Measurements from ENCODE around the gene SEMA4D.

The SEMA4D gene

GRCh38 chr9:89488131-89488530 lies 9.8 kb downstream of the SEMA4D start:
- TF ChIP-seq TCF12 (IDR thresholded peaks at IDR 0.05; ENCODE audit: low read depth) = no peak
- TF ChIP-seq EGR1 (IDR thresholded peaks at IDR 0.05) = no peak
- TF ChIP-seq TAF1 (IDR thresholded peaks at IDR 0.05; ENCODE audit: low read depth) = no peak
- TF ChIP-seq FOXM1 (IDR thresholded peaks at IDR 0.05; ENCODE audit: borderline replicate concordance, low read depth) = no peak
- TF ChIP-seq TEAD4 (IDR thresholded peaks at IDR 0.05) = no peak
- no peak for TF ChIP-seq ZBTB7A (IDR thresholded peaks at IDR 0.05; ENCODE audit: low read depth)
- TF ChIP-seq CREB1 (IDR thresholded peaks at IDR 0.05; ENCODE audit: low read depth) = no peak
- no peak for TF ChIP-seq RAD21 (IDR thresholded peaks at IDR 0.05; ENCODE audit: low read depth)
- no peak for TF ChIP-seq CEBPB (IDR thresholded peaks at IDR 0.05)
- no peak for TF ChIP-seq EP300 (IDR thresholded peaks at IDR 0.05; ENCODE audit: borderline replicate concordance)
- no peak for TF ChIP-seq USF1 (IDR thresholded peaks at IDR 0.05)
- TF ChIP-seq, protein P1, sequence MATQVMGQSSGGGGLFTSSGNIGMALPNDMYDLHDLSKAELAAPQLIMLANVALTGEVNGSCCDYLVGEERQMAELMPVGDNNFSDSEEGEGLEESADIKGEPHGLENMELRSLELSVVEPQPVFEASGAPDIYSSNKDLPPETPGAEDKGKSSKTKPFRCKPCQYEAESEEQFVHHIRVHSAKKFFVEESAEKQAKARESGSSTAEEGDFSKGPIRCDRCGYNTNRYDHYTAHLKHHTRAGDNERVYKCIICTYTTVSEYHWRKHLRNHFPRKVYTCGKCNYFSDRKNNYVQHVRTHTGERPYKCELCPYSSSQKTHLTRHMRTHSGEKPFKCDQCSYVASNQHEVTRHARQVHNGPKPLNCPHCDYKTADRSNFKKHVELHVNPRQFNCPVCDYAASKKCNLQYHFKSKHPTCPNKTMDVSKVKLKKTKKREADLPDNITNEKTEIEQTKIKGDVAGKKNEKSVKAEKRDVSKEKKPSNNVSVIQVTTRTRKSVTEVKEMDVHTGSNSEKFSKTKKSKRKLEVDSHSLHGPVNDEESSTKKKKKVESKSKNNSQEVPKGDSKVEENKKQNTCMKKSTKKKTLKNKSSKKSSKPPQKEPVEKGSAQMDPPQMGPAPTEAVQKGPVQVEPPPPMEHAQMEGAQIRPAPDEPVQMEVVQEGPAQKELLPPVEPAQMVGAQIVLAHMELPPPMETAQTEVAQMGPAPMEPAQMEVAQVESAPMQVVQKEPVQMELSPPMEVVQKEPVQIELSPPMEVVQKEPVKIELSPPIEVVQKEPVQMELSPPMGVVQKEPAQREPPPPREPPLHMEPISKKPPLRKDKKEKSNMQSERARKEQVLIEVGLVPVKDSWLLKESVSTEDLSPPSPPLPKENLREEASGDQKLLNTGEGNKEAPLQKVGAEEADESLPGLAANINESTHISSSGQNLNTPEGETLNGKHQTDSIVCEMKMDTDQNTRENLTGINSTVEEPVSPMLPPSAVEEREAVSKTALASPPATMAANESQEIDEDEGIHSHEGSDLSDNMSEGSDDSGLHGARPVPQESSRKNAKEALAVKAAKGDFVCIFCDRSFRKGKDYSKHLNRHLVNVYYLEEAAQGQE (IDR thresholded peaks at IDR 0.05; ENCODE audit: low read depth) = no peak
- no peak for TF ChIP-seq NFIC (IDR thresholded peaks at IDR 0.05)
- TF ChIP-seq YY1 (IDR thresholded peaks at IDR 0.05; ENCODE audit: low read depth) = no peak

DNA sequence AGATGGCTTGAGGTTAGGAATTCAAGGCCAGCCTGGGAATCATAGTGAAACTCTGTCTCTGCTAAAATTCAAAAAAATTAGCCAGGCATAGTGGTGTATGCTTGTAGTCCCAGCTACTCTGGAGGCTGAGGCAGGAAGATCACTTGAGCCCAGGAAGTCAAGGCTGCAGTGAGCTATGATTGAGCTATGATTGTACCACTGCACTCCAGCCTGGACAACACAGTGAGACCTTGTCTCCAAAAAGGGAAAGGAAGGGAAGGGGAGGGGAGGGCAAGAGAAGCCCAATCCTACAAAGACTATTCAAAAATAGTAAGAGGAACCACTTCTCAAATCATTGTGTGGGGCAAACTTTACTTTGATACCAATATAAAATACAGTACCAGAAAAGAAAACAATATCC lies 11.2 kb downstream of the SEMA4D start:
- no peak for TF ChIP-seq EP300 (IDR thresholded peaks at IDR 0.05; ENCODE audit: borderline replicate concordance)
- TF ChIP-seq TEAD4 (IDR thresholded peaks at IDR 0.05) = no peak
- no peak for TF ChIP-seq CEBPB (IDR thresholded peaks at IDR 0.05)
- no peak for TF ChIP-seq EGR1 (IDR thresholded peaks at IDR 0.05)
- no peak for TF ChIP-seq ZBTB7A (IDR thresholded peaks at IDR 0.05; ENCODE audit: low read depth)
- TF ChIP-seq YY1 (IDR thresholded peaks at IDR 0.05; ENCODE audit: low read depth) = no peak
- TF ChIP-seq FOXM1 (IDR thresholded peaks at IDR 0.05; ENCODE audit: borderline replicate concordance, low read depth) = no peak
- TF ChIP-seq TCF12 (IDR thresholded peaks at IDR 0.05; ENCODE audit: low read depth) = no peak
- TF ChIP-seq, protein P1 (IDR thresholded peaks at IDR 0.05; ENCODE audit: low read depth) = no peak
- no peak for TF ChIP-seq CREB1 (IDR thresholded peaks at IDR 0.05; ENCODE audit: low read depth)
- no peak for TF ChIP-seq USF1 (IDR thresholded peaks at IDR 0.05)
- TF ChIP-seq RAD21 (IDR thresholded peaks at IDR 0.05; ENCODE audit: low read depth) = no peak
- no peak for TF ChIP-seq NFIC (IDR thresholded peaks at IDR 0.05)
- no peak for TF ChIP-seq MAX (IDR thresholded peaks at IDR 0.05)
- TF ChIP-seq TAF1 (IDR thresholded peaks at IDR 0.05; ENCODE audit: low read depth) = no peak

DNA sequence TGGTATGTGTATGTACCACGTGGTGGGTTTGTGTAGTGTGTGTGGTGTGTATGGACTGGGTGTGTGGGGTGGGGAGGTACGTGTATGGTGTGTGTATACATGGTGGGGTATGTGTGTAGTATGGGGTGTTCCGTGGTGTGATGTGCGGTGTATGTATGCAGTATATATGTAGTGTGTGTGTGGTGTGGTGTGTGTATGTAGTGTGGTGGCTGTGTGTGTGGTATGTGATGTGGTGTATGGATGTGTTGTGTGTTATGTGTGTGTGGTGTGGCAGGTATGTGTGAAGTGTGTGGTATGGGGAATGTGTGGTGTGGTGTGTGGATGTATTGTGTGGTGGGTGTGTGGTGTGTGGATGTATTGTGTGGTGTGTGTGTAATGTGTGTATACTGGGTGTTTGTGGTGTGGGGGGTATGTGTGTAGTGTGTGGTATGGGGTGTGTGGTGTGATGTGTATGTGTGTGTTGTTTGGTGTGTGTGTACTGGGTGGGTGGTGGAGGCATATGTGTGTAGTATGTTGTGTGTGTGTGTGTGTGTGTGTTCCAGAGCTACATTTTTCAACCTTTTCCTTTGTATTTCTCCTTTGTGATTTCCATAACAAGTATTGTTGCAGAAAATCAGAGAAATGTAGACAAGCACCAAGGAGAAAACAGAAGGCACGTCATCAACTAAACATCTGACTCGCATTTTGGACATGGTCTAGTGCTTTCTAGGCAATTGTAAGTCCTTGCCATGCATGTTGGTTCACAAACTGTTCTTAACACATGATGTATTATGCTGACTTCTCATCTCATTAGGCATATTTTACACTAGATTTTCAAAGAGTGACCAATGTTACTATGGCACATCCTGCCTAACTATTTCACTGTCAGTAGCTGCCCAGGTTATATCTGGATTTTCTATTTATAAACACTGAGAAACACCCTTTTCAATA lies 13.2 kb downstream of the SEMA4D start:
- TF ChIP-seq EP300 (IDR thresholded peaks at IDR 0.05; ENCODE audit: borderline replicate concordance) = no peak
- no peak for TF ChIP-seq NFIC (IDR thresholded peaks at IDR 0.05)
- TF ChIP-seq YY1 (IDR thresholded peaks at IDR 0.05; ENCODE audit: low read depth) = no peak
- TF ChIP-seq USF1 (IDR thresholded peaks at IDR 0.05) = no peak
- no peak for TF ChIP-seq TEAD4 (IDR thresholded peaks at IDR 0.05)

DNA sequence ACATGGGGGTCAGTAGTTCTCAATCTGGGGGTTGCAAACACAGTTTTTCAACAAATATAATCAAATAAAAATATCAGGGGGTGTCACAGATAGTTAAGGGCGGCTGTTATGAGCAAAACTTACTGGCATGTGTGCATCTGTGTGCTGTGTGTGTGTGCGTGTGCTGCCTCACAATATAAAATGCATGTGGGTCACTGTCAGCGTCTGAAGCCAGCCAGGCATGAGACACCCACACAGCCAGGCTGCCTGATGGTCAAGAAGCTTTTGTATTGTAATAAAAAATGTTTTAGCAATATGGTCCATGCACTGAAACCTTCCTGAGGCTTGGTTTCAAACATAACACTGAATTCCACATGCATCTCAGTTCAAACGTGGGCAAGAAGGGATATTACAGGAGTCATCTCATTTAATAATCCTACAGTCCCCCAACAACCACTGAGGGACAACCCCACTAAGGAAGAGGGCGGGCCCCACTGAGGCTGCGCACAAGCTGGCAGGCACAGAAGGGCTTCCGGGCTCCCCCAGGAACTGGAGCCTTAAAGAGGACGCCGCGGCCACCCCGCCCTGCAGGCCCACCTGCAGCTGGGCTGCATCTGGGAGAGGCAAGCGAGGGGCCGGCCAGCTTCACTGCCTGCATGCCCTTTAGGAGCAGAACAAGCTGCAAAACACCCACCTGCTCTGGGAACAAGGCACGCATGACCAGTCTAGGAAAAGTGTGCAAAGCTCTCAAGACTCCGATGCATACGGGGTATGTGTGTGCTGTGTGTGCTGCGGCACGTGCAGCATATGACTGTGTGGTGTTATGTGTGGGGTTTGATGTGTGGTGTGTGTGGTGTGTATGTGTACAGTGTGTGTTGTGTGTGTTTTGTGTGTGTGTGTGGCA lies 14.1 kb downstream of the SEMA4D start:
- no peak for TF ChIP-seq EP300 (IDR thresholded peaks at IDR 0.05; ENCODE audit: borderline replicate concordance)
- no peak for TF ChIP-seq FOXM1 (IDR thresholded peaks at IDR 0.05; ENCODE audit: borderline replicate concordance, low read depth)

DNA sequence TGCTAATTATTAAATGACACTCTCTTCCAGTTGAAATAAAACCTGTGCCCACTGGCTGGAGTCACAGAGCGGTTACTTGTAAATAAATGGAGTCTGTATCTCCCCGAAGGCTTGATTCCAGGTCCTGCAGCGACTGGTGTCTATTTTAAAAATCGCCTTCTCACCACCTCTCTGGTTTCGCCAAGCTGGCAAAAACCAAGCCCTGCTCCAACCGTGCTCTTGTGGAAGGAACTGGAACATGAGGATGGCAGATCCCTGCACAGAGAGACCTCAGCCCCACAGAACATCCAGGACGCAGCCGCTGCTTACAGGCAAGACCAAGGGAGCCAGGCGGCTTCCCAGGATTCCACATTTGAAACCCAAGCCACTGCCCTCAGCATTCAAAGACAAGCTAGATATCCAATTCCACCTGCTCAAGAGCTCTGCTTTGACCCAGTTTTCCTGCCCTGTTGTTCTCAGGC lies 15.0 kb downstream of the SEMA4D start:
- no peak for TF ChIP-seq NFIC (IDR thresholded peaks at IDR 0.05)
- TF ChIP-seq, protein P1 (IDR thresholded peaks at IDR 0.05; ENCODE audit: low read depth) = no peak
- no peak for TF ChIP-seq EP300 (IDR thresholded peaks at IDR 0.05; ENCODE audit: borderline replicate concordance)
- no peak for TF ChIP-seq TAF1 (IDR thresholded peaks at IDR 0.05; ENCODE audit: low read depth)
- TF ChIP-seq FOXM1 (IDR thresholded peaks at IDR 0.05; ENCODE audit: borderline replicate concordance, low read depth) = no peak
- no peak for TF ChIP-seq CREB1 (IDR thresholded peaks at IDR 0.05; ENCODE audit: low read depth)
- no peak for TF ChIP-seq TEAD4 (IDR thresholded peaks at IDR 0.05)
- TF ChIP-seq TCF12 (IDR thresholded peaks at IDR 0.05; ENCODE audit: low read depth) = no peak

Data from Ishikawa (cell line).